ENCODE results near the gene SULF2. TPM values are rescaled to one million over a fixed set of nuclear protein-coding genes. Genes with fewer than 3 reads are reported as not detected.

The SULF2 gene
- total and polyA plus RNA-seq, 2 of the 13 experiments (the other 11 are each of a cell fraction or from before 2014, with no cell fraction given): 7.2 to 50.9 TPM

- TF ChIP-seq, protein P1, sequence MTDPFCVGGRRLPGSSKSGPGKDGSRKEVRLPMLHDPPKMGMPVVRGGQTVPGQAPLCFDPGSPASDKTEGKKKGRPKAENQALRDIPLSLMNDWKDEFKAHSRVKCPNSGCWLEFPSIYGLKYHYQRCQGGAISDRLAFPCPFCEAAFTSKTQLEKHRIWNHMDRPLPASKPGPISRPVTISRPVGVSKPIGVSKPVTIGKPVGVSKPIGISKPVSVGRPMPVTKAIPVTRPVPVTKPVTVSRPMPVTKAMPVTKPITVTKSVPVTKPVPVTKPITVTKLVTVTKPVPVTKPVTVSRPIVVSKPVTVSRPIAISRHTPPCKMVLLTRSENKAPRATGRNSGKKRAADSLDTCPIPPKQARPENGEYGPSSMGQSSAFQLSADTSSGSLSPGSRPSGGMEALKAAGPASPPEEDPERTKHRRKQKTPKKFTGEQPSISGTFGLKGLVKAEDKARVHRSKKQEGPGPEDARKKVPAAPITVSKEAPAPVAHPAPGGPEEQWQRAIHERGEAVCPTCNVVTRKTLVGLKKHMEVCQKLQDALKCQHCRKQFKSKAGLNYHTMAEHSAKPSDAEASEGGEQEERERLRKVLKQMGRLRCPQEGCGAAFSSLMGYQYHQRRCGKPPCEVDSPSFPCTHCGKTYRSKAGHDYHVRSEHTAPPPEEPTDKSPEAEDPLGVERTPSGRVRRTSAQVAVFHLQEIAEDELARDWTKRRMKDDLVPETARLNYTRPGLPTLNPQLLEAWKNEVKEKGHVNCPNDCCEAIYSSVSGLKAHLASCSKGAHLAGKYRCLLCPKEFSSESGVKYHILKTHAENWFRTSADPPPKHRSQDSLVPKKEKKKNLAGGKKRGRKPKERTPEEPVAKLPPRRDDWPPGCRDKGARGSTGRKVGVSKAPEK (CRISPR knock-in tag; IDR thresholded peaks at IDR 0.05; ENCODE audit: borderline replicate concordance): peak; percentile 95; the same call in 1 of the 2 replicates
- TF ChIP-seq NFAT5 (CRISPR knock-in tag; IDR thresholded peaks at IDR 0.05) (no peak), ATF7 (IDR thresholded peaks at IDR 0.05) (no peak), ATF7 (CRISPR knock-in tag; IDR thresholded peaks at IDR 0.05) (0 out of 2 replicates have a peak, but pooled peaks have one; percentile 11), NFYB (CRISPR knock-in tag; IDR thresholded peaks at IDR 0.05) (no peak), ZNF446 (CRISPR knock-in tag; IDR thresholded peaks at IDR 0.05) (no peak), MED8 (CRISPR knock-in tag; IDR thresholded peaks at IDR 0.05; ENCODE audit: insufficient replicate concordance) (peak; percentile 43), SOX13 (IDR thresholded peaks at IDR 0.05) (no peak), SOX13 (CRISPR knock-in tag; conservative IDR thresholded peaks at IDR 0.05 in 1 of 2, IDR thresholded peaks at IDR 0.05 in 1 of 2) (0 out of 4 replicates have a peak, but pooled peaks of 1 of the 2 experiments have one; percentile 14), ZNF124 (CRISPR knock-in tag; IDR thresholded peaks at IDR 0.05) (0 out of 2 replicates have a peak, but pooled peaks have one; percentile 36), THYN1 (CRISPR knock-in tag; IDR thresholded peaks at IDR 0.05; ENCODE audit: borderline replicate concordance, low read depth) (no peak), AKAP8 (CRISPR knock-in tag; IDR thresholded peaks at IDR 0.05) (no peak), ZNF569 (CRISPR knock-in tag; IDR thresholded peaks at IDR 0.05; ENCODE audit: borderline replicate concordance) (no peak), SKI (IDR thresholded peaks at IDR 0.05; ENCODE audit: partially characterized antibody) (no peak), NFKB2 (CRISPR knock-in tag; IDR thresholded peaks at IDR 0.05; ENCODE audit: borderline replicate concordance) (peak; percentile 41; the same call in 1 of the 2 replicates), NCOR1 (IDR thresholded peaks at IDR 0.05; ENCODE audit: borderline replicate concordance, low read length) (no peak), ZNF121 (CRISPR knock-in tag; IDR thresholded peaks at IDR 0.05) (no peak)
- TF ChIP-seq, protein P2, sequence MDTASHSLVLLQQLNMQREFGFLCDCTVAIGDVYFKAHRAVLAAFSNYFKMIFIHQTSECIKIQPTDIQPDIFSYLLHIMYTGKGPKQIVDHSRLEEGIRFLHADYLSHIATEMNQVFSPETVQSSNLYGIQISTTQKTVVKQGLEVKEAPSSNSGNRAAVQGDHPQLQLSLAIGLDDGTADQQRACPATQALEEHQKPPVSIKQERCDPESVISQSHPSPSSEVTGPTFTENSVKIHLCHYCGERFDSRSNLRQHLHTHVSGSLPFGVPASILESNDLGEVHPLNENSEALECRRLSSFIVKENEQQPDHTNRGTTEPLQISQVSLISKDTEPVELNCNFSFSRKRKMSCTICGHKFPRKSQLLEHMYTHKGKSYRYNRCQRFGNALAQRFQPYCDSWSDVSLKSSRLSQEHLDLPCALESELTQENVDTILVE (CRISPR knock-in tag; IDR thresholded peaks at IDR 0.05): peak; percentile 42; the same call in 1 of the 2 replicates
- TF ChIP-seq, protein P3, sequence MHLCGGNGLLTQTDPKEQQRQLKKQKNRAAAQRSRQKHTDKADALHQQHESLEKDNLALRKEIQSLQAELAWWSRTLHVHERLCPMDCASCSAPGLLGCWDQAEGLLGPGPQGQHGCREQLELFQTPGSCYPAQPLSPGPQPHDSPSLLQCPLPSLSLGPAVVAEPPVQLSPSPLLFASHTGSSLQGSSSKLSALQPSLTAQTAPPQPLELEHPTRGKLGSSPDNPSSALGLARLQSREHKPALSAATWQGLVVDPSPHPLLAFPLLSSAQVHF (CRISPR knock-in tag; IDR thresholded peaks at IDR 0.05): no peak
These were observed 828 bp upstream of the SULF2 start (continued) for GRCh38 chr20:47785854-47786764.

Measured in HepG2 (cell line).